ENCODE results near the gene TMEM40.

Gene TMEM40

GRCh38 chr3:12753275-12754028, 5.6 kb downstream of the TMEM40 start:
- DNase-seq (ENCODE audit: low read depth in 1 of 2, low spot score in 1 of 2) = peak in 1 of 2 experiments; percentile 84
- no peak for TF ChIP-seq JUND (IDR thresholded peaks at IDR 0.05; ENCODE audit: low read depth)
- in situ Hi-C loops (cut with HindIII; ENCODE audit: low pct_unique_long_range_greater_than_20kb, low sequenced_read_pairs) = no loop called here

GRCh38 chr3:12752809-12753208, 6.2 kb downstream of the TMEM40 start:
- in situ Hi-C loops (cut with HindIII; ENCODE audit: low pct_unique_long_range_greater_than_20kb, low sequenced_read_pairs) = no loop called here
- TF ChIP-seq JUND (IDR thresholded peaks at IDR 0.05; ENCODE audit: low read depth) = no peak
- DNase-seq (ENCODE audit: low read depth in 1 of 2, low spot score in 1 of 2) = peak in 1 of 2 experiments; percentile 35

GRCh38 chr3:12752102-12752501, 7.0 kb downstream of the TMEM40 start:
- no peak for DNase-seq (ENCODE audit: low read depth in 1 of 2, low spot score in 1 of 2)
- in situ Hi-C loops (cut with HindIII; ENCODE audit: low pct_unique_long_range_greater_than_20kb, low sequenced_read_pairs) = no loop called here
- no peak for TF ChIP-seq JUND (IDR thresholded peaks at IDR 0.05; ENCODE audit: low read depth)

DNA sequence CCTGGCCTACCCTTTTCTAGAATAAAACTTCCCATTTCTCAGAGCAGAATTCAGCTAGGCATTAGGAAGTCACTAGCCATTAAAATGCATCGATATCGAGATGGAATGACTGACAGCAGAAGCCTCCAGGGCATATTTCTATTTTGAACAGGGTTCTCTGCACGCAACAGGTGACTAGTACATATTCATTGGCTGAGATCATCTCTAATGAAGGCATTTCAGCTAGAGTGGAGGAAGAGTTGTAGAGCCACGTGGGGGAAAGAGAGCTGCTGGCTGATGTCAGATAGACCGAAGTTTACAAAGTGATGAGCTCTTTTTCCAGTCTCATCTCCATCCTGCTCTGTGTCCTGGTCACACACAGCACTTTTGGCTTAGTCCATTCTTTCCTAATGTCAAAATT, 7.5 kb downstream of the TMEM40 start:
- TF ChIP-seq JUND (IDR thresholded peaks at IDR 0.05; ENCODE audit: low read depth) = no peak; the same call in 1 of the 2 replicates
- DNase-seq (ENCODE audit: low read depth in 1 of 2, low spot score in 1 of 2) = peak; percentile 61 to 71
- in situ Hi-C loops (cut with HindIII; ENCODE audit: low pct_unique_long_range_greater_than_20kb, low sequenced_read_pairs) = no loop called here

DNA sequence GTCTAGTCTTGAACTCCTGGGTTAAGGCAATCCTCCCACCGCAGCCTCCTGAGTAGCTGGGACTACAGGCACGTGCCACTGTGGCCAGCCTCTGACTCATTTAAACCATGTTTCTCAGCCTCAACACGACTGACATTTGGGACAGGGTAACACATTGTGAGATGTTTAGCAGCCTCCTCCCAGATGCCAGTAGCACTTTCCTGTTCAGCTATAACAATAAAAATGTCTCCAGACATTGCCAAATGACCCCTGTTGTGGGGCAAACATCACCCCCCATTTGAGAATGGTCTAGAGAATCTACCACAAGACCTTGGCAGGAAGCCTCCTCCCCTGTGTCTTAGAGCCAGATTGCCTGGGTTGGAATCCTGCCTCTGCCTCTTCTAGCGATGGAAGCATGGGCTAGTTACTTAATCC, 8.4 kb downstream of the TMEM40 start:
- no peak for TF ChIP-seq JUND (IDR thresholded peaks at IDR 0.05; ENCODE audit: low read depth)
- in situ Hi-C loops (cut with HindIII; ENCODE audit: low pct_unique_long_range_greater_than_20kb, low sequenced_read_pairs) = no loop called here
- no peak for DNase-seq (ENCODE audit: low read depth in 1 of 2, low spot score in 1 of 2)

GRCh38 chr3:12750223-12750622, 8.8 kb downstream of the TMEM40 start:
- peak; percentile 44 to 94 for DNase-seq (ENCODE audit: low read depth in 1 of 2, low spot score in 1 of 2)
- in situ Hi-C loops (cut with HindIII; ENCODE audit: low pct_unique_long_range_greater_than_20kb, low sequenced_read_pairs) = no loop called here
- TF ChIP-seq JUND (IDR thresholded peaks at IDR 0.05; ENCODE audit: low read depth) = no peak

DNA sequence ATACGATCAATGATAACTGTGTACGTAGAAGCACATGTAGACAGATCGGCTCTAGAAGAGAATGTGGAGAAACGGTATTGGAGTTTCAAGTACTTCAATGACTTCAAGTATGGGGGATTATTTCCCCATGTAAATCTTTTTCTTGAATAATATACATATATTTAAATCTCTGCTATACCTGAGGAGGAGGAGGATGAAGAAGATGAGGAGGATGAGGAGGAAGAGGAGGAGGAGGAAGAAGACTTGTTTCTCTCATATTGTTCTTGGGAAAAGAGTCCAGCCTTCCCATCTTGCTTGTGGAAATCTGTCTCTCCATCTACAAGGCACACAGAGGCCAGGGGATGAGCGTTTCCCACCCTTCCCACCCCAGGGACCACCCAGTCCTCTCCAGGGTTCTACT, 10.6 kb downstream of the TMEM40 start:
- in situ Hi-C loops (cut with HindIII; ENCODE audit: low pct_unique_long_range_greater_than_20kb, low sequenced_read_pairs) = no loop called here
- TF ChIP-seq JUND (IDR thresholded peaks at IDR 0.05; ENCODE audit: low read depth) = no peak
- no peak for DNase-seq (ENCODE audit: low read depth in 1 of 2, low spot score in 1 of 2)

DNA sequence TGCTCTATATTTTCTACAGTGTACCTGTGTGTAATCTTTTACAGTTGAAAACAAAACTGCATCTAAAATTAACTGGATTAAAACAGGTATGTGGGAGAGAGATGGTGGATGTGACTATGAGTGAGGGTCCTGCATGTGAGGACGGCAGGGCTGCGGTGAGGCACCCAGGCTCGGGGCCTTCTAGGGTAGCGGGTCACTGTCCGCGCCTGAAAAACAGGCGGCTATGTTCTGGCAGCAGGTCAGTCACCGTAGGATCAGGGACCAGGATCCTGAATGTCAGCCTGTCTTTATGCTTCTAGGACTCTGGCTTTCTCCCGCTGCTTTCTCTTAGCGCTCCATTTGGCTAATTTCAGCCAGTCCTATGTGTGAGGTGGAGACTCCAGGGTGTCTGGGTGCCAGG, 12.6 kb downstream of the TMEM40 start:
- in situ Hi-C loops (cut with HindIII; ENCODE audit: low pct_unique_long_range_greater_than_20kb, low sequenced_read_pairs) = no loop called here
- no peak for TF ChIP-seq JUND (IDR thresholded peaks at IDR 0.05; ENCODE audit: low read depth)
- no peak for DNase-seq (ENCODE audit: low read depth in 1 of 2, low spot score in 1 of 2)

DNA sequence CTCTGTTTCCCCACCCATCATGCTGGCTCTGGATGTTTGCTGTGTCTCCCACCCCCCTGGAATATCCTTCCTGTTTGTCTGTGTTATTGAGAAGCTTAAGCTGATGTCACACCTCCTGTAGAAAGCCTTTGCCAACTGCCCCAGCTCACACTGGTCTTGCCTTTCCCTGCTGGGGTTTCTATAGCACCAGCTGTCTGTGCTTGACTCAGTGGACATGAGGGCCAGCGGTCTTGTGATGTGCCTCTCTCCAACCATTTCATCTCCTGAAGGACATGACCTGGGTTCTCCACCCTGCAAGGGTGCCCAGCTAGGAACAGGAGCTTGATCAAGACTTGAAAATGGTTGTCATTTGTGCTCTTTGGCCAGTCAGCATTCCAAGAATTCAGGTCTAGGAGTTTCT, 14.7 kb downstream of the TMEM40 start:
- DNase-seq (ENCODE audit: low read depth in 1 of 2, low spot score in 1 of 2) = no peak
- no peak for TF ChIP-seq JUND (IDR thresholded peaks at IDR 0.05; ENCODE audit: low read depth)
- in situ Hi-C loops (cut with HindIII; ENCODE audit: low pct_unique_long_range_greater_than_20kb, low sequenced_read_pairs) = no loop called here

GRCh38 chr3:12743583-12743982, 15.5 kb downstream of the TMEM40 start:
- in situ Hi-C loops (cut with HindIII; ENCODE audit: low pct_unique_long_range_greater_than_20kb, low sequenced_read_pairs) = no loop called here
- DNase-seq (ENCODE audit: low read depth in 1 of 2, low spot score in 1 of 2) = no peak
- no peak for TF ChIP-seq JUND (IDR thresholded peaks at IDR 0.05; ENCODE audit: low read depth)

- in situ Hi-C loops (cut with HindIII; ENCODE audit: low pct_unique_long_range_greater_than_20kb, low sequenced_read_pairs) = no loop called here
- no peak for TF ChIP-seq JUND (IDR thresholded peaks at IDR 0.05; ENCODE audit: low read depth)
- no peak for DNase-seq (ENCODE audit: low read depth in 1 of 2, low spot score in 1 of 2)
These were observed 16.5 kb downstream of the TMEM40 start for GRCh38 chr3:12742330-12743107.

- in situ Hi-C loops (cut with HindIII; ENCODE audit: low pct_unique_long_range_greater_than_20kb, low sequenced_read_pairs) = no loop called here
- DNase-seq (ENCODE audit: low read depth in 1 of 2, low spot score in 1 of 2) = no peak
- TF ChIP-seq JUND (IDR thresholded peaks at IDR 0.05; ENCODE audit: low read depth) = no peak
These were observed 17.9 kb downstream of the TMEM40 start for GRCh38 chr3:12741209-12741608.

- DNase-seq (ENCODE audit: low read depth in 1 of 2, low spot score in 1 of 2) = no peak
- no peak for TF ChIP-seq JUND (IDR thresholded peaks at IDR 0.05; ENCODE audit: low read depth)
- in situ Hi-C loops (cut with HindIII; ENCODE audit: low pct_unique_long_range_greater_than_20kb, low sequenced_read_pairs) = no loop called here
These were observed 21.2 kb downstream of the TMEM40 start for GRCh38 chr3:12737833-12738232.
